HG02884 (cell line): ENCODE measurements around the gene PPP1R15A.
"Not testable (repeated sequence)": the region's sequence is repeated elsewhere in the genome, so short reads cannot be mapped to it uniquely, and the experiment has no call there.

ENCODE experiments used
- ATAC-seq: cut with Tn5 transposase; IDR thresholded peaks from one replicate; pipeline ENCODE4 v1.9.1; 2021; ENCODE audit warnings: mild to moderate bottlenecking, moderate library complexity; ENCODE audit not compliant: unreplicated experiment

PPP1R15A gene

DNA sequence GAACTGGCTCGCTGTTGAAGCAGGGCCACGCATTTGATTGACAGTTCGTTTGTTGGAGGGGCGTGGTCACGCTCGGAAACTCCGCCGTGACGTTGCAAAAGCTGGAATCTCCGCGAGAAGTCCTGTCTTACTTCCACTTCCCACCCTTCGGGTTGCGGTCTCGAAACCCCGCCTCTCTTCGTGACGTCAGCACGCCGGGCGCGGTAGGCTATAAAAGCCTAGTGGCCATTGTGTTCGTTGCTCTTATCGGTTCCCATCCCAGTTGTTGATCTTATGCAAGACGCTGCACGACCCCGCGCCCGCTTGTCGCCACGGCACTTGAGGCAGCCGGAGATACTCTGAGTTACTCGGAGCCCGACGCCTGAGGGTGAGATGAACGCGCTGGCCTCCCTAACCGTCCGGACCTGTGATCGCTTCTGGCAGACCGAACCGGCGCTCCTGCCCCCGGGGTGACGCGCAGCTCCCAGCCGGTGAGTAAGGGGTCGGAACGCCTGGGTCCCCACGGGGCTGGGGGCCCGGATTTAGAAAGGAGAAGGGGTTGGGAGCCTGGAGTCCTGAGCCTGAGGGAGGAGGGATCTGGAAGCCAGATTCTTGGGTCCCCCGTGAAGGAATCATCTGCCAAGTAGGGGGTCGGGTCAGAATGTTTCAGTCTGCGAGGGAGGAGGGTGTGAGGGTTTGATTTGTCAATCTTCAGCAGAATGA lies at the start of gene PPP1R15A:
TSS of gene PPP1R15A (plus strand) at position 240 of the 702 bp plus-strand sequence. CDS start 813 bp downstream, outside the sequence.
- ATAC-seq, result no peak

- no peak for ATAC-seq
Measured at GRCh38 chr19:48822514-48822913, 49.7 kb upstream of the PPP1R15A start.

DNA sequence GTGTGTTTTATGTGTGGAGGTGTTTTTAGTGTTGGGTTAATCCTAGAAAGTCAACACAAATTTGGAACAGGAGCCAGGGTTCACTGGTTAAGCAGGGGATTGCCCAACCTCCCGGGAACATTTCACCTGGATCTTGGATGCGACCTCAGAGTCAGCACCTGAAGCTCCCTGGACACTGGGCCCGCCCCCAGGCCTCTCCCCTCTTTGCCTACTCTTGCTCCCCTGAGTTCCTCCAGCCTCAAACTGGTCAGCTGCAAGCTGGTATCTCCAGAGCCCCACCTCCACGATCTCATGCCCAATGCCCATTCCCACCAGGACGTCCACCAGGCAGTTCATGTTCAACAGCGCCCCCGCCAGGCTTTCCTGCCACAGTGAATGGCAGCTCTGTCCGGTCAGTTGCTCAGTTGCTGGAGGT lies 45.6 kb upstream of the PPP1R15A start:
- ATAC-seq, result no peak

DNA sequence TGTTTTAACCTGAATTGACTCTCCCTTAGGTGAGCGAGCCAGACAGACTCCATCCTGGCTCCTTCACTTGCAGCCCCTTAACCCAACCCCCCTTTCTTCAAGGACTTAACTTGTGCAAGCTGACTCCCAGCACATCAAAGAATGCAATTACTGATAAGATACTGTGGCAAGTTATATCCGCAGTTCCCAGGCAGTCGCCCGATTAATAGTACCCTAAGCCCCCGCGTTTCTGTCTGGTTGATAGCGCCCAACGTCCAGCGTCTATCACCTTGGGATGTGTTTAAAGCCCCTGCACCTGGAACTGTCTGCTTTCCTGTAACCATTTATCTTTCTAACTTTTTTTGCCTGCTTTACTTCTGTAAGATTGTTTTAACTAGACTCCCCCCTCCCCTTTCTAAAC lies 42.1 kb upstream of the PPP1R15A start:
- ATAC-seq, result no peak

DNA sequence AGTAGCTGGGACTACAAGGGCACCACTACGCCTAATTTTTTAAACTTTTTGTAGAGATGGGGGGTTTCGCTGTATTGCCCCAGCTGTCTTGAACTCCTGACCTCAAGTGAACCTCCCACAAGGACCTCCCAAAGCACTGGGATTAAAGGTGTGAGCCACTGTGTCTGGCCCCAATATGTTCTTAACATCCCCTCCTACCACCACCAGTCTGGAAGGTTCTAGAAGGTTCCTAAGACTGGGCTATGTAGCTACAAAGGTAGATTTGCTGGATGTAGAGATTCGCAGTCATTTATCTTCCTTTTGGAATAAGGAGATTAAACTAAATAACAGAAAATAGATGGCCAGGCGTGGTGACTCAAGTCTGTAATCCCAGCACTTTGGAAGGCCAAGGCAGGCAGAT lies 41.3 kb upstream of the PPP1R15A start:
- no peak for ATAC-seq

GRCh38 chr19:48833049-48833448 lies 39.2 kb upstream of the PPP1R15A start:
- ATAC-seq, result no peak

- no peak for ATAC-seq
Measured at GRCh38 chr19:48833977-48834376, 38.2 kb upstream of the PPP1R15A start.

DNA sequence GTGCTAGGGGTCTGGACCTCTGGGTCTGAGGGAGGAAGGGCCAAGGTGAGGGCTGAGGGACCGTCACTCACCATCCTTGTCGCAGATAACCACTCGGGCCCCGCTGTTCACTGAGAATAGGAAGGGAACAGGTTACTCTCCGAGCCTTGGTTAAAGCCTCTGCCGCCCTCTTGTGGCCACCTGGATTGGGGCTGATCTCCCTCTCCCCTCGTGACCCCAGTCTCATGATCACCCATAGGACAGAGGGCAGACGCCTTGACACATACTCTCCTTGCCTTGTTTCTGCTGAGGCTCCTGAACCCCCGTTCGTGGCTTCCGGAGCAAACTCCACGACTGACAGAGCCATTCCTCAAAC lies 36.5 kb upstream of the PPP1R15A start:
- ATAC-seq, result no peak

DNA sequence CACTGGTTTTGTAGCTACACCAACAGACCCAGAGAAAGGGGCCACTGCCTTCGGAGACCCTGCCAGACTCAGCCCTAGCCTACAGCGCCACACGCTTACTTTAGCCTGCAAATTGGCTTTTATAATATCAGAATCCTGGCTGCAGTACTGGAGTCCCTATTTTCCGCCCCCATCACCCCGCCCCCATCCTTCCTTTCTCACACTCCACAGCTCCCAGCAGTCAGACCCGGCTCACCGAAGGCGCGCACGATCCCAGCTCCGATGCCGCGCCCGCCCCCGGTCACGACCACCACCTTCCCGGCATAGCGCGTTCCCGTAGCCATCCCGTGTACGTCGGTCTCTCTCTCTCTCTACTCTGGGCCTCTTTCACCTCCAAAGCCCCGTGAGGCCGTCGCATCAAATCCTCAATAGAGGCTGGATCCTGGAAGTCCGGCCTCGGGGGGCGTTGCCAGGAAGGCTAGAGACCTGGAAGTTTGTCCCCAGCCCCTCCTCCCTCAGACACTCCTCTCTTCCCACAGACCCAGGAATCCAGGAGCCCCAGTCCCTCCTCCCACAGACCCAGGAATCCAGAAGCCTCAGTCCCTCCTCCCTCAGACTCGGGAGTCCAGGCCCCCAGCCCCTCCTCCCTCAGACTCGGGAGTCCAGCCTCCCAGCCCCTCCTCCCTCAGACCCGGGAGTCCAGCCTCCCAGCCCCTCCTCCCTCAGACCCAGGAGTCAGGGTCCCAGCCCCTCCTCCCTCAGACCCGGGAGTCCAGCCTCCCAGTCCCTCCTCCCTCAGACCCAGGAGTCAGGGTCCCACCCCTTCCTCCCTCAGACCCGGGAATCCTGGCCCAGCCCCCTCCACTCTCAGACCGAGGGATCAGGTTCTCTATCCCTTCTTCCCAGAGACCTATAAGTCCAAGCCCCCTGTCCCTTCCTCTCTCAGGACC lies 35.9 kb upstream of the PPP1R15A start, which contains the start of gene HSD17B14:
TSS of gene HSD17B14 (minus strand) at position 403 of the 929 bp plus-strand sequence. CDS start at position 323, 80 bp downstream.
- ATAC-seq, result no peak

GRCh38 chr19:48837051-48837524 lies 35.1 kb upstream of the PPP1R15A start:
- ATAC-seq, result no peak

DNA sequence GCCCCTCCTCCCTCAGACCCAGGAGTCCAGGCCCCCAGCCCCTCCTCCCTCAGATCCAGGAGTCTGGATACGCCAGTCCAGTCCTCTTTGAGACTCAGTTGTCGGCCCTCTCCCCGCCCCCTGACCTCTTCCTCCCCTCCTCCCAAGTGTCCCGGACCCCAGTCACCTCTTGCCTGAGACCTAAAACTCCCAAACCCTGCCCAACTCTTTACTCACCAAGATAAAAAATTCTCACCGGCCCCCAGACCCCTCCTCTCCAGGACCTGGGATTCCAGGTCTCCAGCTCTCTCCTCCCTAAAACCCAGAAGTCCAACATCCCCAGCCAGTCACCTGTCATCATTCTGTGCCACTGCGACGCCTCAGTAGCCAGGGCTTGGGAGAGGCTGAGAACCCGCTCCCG lies 34.5 kb upstream of the PPP1R15A start:
- ATAC-seq, result no peak

GRCh38 chr19:48841047-48841446 lies 31.2 kb upstream of the PPP1R15A start:
- ATAC-seq, result no peak

GRCh38 chr19:48841571-48841970 lies 30.6 kb upstream of the PPP1R15A start:
- no peak for ATAC-seq

- no peak for ATAC-seq
Measured at GRCh38 chr19:48842789-48843162, 29.4 kb upstream of the PPP1R15A start.

- ATAC-seq, result no peak
Measured at GRCh38 chr19:48844472-48844871, 27.7 kb upstream of the PPP1R15A start.

GRCh38 chr19:48845384-48845783 lies 26.8 kb upstream of the PPP1R15A start:
- ATAC-seq, result no peak

- not testable (repeated sequence) for ATAC-seq
Measured at GRCh38 chr19:48846659-48847058, 25.6 kb upstream of the PPP1R15A start.

DNA sequence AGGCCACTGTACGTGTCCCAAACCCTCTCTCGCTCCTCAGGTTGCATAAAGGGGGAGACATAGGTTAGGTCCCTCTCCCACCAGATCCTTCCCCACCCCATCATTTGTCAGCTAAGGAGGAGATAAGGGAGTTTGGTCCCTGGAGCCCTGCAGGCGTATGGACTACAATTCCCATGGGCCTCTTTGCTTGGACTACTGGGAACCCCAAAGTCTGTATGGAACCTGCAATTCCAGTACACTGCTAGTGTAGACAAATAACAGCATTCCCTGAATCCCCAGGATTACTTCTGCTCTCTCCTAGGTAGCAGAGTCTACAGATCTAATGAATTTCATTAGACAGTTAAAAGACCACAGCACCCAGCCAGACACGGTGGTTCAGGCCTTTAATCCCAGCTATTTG lies 19.9 kb upstream of the PPP1R15A start:
- no peak for ATAC-seq

GRCh38 chr19:48853483-48853882 lies 18.7 kb upstream of the PPP1R15A start:
- no peak for ATAC-seq

DNA sequence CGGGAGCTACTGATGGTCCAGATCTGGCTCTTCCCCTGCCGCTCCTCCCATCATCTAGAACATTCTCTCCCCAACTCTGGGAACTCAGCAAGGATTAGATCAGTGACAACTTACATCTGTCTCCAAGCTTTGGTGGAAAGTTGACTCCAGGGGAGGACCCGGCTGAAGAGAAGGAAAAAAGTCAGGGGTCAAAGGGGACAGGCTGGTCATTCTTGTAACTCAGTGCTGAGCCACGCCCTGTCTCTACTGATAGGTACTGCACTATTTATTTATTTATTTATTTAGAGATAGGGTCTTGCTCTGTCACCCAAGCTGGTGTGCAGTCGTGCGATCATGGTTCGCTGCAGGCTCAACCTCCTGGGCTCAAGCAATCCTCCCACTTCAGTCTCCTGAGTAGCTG lies 18.1 kb upstream of the PPP1R15A start:
- ATAC-seq, result no peak

DNA sequence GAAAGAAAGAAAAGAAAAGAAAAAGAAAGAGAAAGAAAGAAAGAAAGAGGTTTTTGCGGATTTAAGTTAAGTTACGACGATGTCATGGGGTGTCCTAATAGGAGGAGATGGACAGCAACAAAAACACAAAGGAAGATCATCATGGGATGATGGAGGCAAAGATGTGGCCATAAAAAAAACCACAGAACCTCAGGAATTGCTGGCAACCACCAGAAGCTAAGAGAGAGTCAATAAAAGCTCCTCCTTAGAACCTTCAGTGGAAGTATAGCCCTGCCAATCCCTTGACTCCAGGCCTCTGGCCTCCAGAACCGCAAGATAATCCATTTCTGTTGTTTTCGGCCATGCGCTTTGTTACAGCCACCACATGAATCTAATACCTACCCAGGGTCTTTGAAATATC lies 15.3 kb upstream of the PPP1R15A start:
- ATAC-seq, result no peak
